A549 (cell line): ENCODE measurements around the gene PAQR8.

ENCODE experiments used
- ATOH8 ChIP-seq: fragments of 250-450 bp; sonication (Bioruptor Pico); IDR thresholded peaks from 2 replicates; pipeline ENCODE4 v1.5.0; 2020; ENCODE audit warnings: low read depth, mild to moderate bottlenecking, moderate library complexity
- CHD2 ChIP-seq: fragments of 150-350 bp; IDR thresholded peaks from 2 replicates; pipeline ENCODE4 v1.6.1; 2014; ENCODE audit warnings: low read length; ENCODE audit not compliant: partially characterized antibody
- CTCF ChIP-seq: fragments of >200 bp; sonication (Bioruptor Twin); formaldehyde crosslinking; IDR thresholded peaks from 3 replicates; pipeline ENCODE4 v1.5.1; 2016
- EHMT2 ChIP-seq: fragments of 200-600 bp; sonication (generic); IDR thresholded peaks from 2 replicates; pipeline ENCODE4 v1.6.1; 2016; ENCODE audit warnings: antibody characterized with exemption, low read depth, mild to moderate bottlenecking, moderate library complexity
- EP300 ChIP-seq, 2 experiments: fragments of >200 bp; sonication (Bioruptor Twin); formaldehyde crosslinking; IDR thresholded peaks; 2 replicates in 1 of 2; 3 replicates in 1 of 2; pipeline ENCODE4 v1.6.1; 2016 to 2017
- HES2 ChIP-seq: fragments of >200 bp; sonication (Bioruptor Twin); formaldehyde crosslinking; IDR thresholded peaks from 2 replicates; pipeline ENCODE4 v1.6.1; 2016
- MAX ChIP-seq: IDR thresholded peaks from 2 replicates; pipeline ENCODE4 v1.6.1; 2012
- POLR2A ChIP-seq: IDR thresholded peaks from 2 replicates; pipeline ENCODE4 v1.6.1; 2012; ENCODE audit warnings: mild to moderate bottlenecking, low read length
- POLR2AphosphoS2 ChIP-seq: conservative IDR thresholded peaks from 2 replicates; pipeline ENCODE4 v1.6.1; 2012; ENCODE audit warnings: low read length, improper control_type of control experiment, inconsistent platforms

GRCh38 chr6:52328303-52328662 is 33.7 kb upstream of the PAQR8 start:
- TF ChIP-seq EHMT2 = no peak
- TF ChIP-seq CTCF = no peak
- TF ChIP-seq MAX = no peak
- no peak for TF ChIP-seq ATOH8 (CRISPR knock-in tag)
- TF ChIP-seq POLR2AphosphoS2 = no peak
- no peak for TF ChIP-seq CHD2
- TF ChIP-seq HES2 = no peak
- TF ChIP-seq POLR2A = no peak
- no peak for TF ChIP-seq EP300 (IDR thresholded peaks at IDR 0.05)
